ENCODE data around the gene TFCP2L1. TPM values are rescaled to one million over a fixed set of nuclear protein-coding genes. Genes with fewer than 3 reads are reported as not detected.

Gene TFCP2L1
- total RNA-seq, 1 donor from 2014 or later, result 0.14 TPM

DNA sequence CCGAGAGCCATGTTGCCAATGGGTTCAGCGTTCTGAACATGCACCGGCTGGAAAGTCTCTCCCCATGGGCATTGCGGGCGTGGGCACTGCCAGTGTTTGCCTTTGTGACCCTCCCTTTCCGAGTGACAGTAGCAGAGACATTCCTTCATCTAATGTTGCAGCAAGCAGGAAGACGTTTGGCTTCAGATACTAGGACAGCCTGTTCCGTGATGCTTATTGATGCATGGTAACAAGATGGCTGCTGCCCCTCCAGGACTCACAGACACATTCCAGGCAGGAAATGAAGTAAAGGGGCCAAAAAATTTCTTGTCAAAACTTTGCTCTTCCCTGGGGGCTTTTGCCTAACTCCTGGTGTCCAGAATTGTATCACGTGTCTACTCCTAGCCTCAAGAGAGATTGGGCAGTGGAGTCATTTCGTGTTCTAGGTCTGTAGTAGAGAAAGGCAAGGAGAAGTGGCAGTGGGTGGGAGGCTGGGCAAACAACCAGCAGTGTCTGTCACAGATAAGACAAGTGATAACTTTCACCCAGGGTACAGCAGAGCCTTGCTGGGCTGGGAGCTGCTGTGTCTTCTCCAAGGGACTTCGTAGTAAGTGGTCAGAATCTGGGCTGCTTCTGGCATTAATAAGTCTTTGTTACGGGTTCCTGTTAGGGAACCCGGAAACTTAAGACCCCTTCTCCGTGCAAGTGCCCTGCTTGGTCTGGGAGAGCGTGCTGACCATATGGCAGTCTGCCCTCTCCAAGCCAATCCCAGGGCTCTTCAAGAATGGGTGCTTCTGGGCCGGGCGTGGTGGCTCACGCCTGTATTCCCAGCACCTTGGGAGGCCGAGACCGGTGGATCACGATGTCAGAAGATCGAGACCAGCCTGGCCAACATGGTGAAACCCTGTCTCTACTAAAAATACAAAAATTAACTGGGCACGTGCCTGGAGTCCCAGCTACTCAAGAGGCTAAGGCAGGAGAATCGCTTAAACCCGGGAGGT, 93.5 kb downstream of the TFCP2L1 start:
- Histone ChIP-seq H3K4me3 (no peak overlapping the region), H3K9me3 (replicated peaks) (no peaks in the 10 kb centered on the region), H3K36me3 (no peaks in the 10 kb centered on the region), H3K27ac (replicated peaks) (no peak overlapping the region), H3K27me3 (ENCODE audit: low read depth) (no peaks in the 10 kb centered on the region), H3K4me1 (no peaks in the 10 kb centered on the region)
- TF ChIP-seq, protein P1, sequence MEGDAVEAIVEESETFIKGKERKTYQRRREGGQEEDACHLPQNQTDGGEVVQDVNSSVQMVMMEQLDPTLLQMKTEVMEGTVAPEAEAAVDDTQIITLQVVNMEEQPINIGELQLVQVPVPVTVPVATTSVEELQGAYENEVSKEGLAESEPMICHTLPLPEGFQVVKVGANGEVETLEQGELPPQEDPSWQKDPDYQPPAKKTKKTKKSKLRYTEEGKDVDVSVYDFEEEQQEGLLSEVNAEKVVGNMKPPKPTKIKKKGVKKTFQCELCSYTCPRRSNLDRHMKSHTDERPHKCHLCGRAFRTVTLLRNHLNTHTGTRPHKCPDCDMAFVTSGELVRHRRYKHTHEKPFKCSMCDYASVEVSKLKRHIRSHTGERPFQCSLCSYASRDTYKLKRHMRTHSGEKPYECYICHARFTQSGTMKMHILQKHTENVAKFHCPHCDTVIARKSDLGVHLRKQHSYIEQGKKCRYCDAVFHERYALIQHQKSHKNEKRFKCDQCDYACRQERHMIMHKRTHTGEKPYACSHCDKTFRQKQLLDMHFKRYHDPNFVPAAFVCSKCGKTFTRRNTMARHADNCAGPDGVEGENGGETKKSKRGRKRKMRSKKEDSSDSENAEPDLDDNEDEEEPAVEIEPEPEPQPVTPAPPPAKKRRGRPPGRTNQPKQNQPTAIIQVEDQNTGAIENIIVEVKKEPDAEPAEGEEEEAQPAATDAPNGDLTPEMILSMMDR (IDR thresholded peaks at IDR 0.05; ENCODE audit: borderline replicate concordance), result no peak
- no peak for DNase-seq
- intact Hi-C loops (cut with micrococcal nuclease), result no loop called here

- intact Hi-C loops (cut with micrococcal nuclease), result no loop called here
- TF ChIP-seq, protein P1 (IDR thresholded peaks at IDR 0.05; ENCODE audit: borderline replicate concordance), result no peak
- no peaks in the 10 kb centered on the region for H3K4me1 ChIP-seq
Observed at GRCh38 chr2:121189661-121190381, 95.2 kb downstream of the TFCP2L1 start.

DNA sequence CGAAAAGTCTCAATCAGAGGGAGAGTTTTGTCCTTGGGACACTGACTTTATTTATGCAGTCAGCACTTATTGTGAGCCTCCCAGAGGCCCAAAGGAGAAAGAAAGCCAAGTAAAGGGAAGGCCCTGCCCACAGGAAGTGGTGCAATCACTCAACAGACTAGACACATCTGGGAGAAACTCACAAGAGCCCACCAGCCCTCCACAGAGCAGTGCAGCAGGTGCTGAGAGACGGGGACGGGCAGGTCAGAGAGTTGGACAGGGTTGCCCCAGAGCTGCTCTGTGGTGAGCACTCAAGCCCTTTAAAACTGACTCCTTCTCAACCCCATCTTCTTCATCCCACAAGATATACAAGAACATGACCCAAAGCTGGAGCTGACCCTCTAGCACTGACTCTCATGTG, 96.0 kb downstream of the TFCP2L1 start:
- no peaks in the 10 kb centered on the region for H3K9me3 ChIP-seq (replicated peaks)
- TF ChIP-seq, protein P1 (IDR thresholded peaks at IDR 0.05; ENCODE audit: borderline replicate concordance), result no peak
- no peaks in the 10 kb centered on the region for H3K27me3 ChIP-seq (ENCODE audit: low read depth)
- H3K4me3 ChIP-seq, result no peak overlapping the region
- no peak for DNase-seq
- H3K4me1 ChIP-seq, result no peaks in the 10 kb centered on the region
- H3K36me3 ChIP-seq, result no peaks in the 10 kb centered on the region
- intact Hi-C loops (cut with micrococcal nuclease), result no loop called here
- H3K27ac ChIP-seq (replicated peaks), result no peak overlapping the region

More at GRCh38 chr2:121189661-121190381, 95.2 kb downstream of the TFCP2L1 start:
- no peak for DNase-seq
- Histone ChIP-seq H3K4me3 (no peak overlapping the region), H3K27me3 (ENCODE audit: low read depth) (no peaks in the 10 kb centered on the region), H3K36me3 (no peaks in the 10 kb centered on the region), H3K9me3 (replicated peaks) (no peaks in the 10 kb centered on the region), H3K27ac (replicated peaks) (no peak overlapping the region)

GRCh38 chr2:121187982-121188411, 97.0 kb downstream of the TFCP2L1 start:
- no peaks in the 10 kb centered on the region for H3K4me1 ChIP-seq
- no peaks in the 10 kb centered on the region for H3K36me3 ChIP-seq
- no peaks in the 10 kb centered on the region for H3K27me3 ChIP-seq (ENCODE audit: low read depth)
- no peaks in the 10 kb centered on the region for H3K9me3 ChIP-seq (replicated peaks)
- intact Hi-C loops (cut with micrococcal nuclease), result no loop called here
- H3K4me3 ChIP-seq, result no peak overlapping the region
- no peak for DNase-seq
- TF ChIP-seq, protein P1 (IDR thresholded peaks at IDR 0.05; ENCODE audit: borderline replicate concordance), result no peak
- no peak overlapping the region for H3K27ac ChIP-seq (replicated peaks)

GRCh38 chr2:121187351-121187981, 97.5 kb downstream of the TFCP2L1 start:
- H3K9me3 ChIP-seq (replicated peaks), result no peaks in the 10 kb centered on the region
- no peak for DNase-seq
- H3K4me3 ChIP-seq, result no peak overlapping the region
- intact Hi-C loops (cut with micrococcal nuclease), result no loop called here
- H3K36me3 ChIP-seq, result no peaks in the 10 kb centered on the region
- no peaks in the 10 kb centered on the region for H3K27me3 ChIP-seq (ENCODE audit: low read depth)
- TF ChIP-seq, protein P1 (IDR thresholded peaks at IDR 0.05; ENCODE audit: borderline replicate concordance), result no peak
- H3K27ac ChIP-seq (replicated peaks), result no peak overlapping the region
- no peaks in the 10 kb centered on the region for H3K4me1 ChIP-seq

Measured in left ventricle myocardium inferior (tissue), 1 donor.